Right lobe of liver (tissue), 4 donors: Measurements from ENCODE around the gene PCNT.

Experiments used
- POLR2A ChIP-seq: fragments of 450-650 bp; IDR thresholded peaks from one replicate; pipeline ENCODE4 v1.6.1; 2017; ENCODE audit warnings: antibody characterized with exemption, mild to moderate bottlenecking
- TF ChIP-seq, protein P1 (sequence below), 4 donors: fragments of 200-600 bp in 3 of 4; fragments of 450-650 bp in 1 of 4; IDR thresholded peaks; one replicate each; pipeline versions ENCODE4 v1.5.1 to v1.8.0; 2016 to 2022; ENCODE audit warnings: antibody characterized with exemption in 4 of 4, mild to moderate bottlenecking in 2 of 4
- donor health status: DM: no; HTN: no; CAD: no.
- donor health status: DM: no; HTN: no; CAD: no.
- donor health status: DM: no; HTN: yes; CAD: no.

DNA sequence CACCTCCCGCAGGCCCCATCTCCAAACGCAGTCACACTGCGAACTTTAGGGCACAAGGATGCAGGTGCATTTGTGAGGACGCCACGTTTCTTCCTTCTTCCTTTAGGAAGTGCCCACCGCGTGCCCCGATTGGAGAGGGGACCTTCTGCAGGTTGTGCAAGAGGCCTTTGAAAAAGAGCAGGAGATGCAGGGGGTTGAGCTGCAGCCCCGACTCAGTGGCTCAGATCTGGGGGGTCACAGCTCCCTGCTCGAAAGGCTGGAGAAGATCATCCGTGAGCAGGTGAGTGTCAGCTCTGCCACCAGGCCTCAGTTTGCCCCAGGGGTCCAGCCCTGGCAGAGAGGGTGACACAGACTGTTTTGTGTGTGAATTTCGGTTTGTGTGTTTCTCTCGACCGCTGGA, 103.6 kb downstream of the PCNT start:
- TF ChIP-seq POLR2A = no peak
- TF ChIP-seq, protein P1, sequence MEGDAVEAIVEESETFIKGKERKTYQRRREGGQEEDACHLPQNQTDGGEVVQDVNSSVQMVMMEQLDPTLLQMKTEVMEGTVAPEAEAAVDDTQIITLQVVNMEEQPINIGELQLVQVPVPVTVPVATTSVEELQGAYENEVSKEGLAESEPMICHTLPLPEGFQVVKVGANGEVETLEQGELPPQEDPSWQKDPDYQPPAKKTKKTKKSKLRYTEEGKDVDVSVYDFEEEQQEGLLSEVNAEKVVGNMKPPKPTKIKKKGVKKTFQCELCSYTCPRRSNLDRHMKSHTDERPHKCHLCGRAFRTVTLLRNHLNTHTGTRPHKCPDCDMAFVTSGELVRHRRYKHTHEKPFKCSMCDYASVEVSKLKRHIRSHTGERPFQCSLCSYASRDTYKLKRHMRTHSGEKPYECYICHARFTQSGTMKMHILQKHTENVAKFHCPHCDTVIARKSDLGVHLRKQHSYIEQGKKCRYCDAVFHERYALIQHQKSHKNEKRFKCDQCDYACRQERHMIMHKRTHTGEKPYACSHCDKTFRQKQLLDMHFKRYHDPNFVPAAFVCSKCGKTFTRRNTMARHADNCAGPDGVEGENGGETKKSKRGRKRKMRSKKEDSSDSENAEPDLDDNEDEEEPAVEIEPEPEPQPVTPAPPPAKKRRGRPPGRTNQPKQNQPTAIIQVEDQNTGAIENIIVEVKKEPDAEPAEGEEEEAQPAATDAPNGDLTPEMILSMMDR (IDR thresholded peaks at IDR 0.05) = no peak
